K562 (cell line): ENCODE results near the gene ADAT2. TPM values are rescaled to one million over a fixed set of nuclear protein-coding genes. Genes with fewer than 3 reads are reported as not detected.

Experiments used
- ATF2 ChIP-seq: sonication (generic); formaldehyde crosslinking; IDR thresholded peaks from 2 replicates; pipeline ENCODE4 v1.8.1; 2022; ENCODE audit warnings: missing genetic modification reagents
- MGA ChIP-seq: fragments of 450-650 bp; IDR thresholded peaks from 2 replicates; pipeline ENCODE4 v1.6.1; 2016; ENCODE audit warnings: mild to moderate bottlenecking, moderate library complexity
- NFIC ChIP-seq: fragments of 450-650 bp; IDR thresholded peaks from 2 replicates; pipeline ENCODE4 v1.6.1; 2017; ENCODE audit warnings: mild to moderate bottlenecking, inconsistent platforms
- USF2 ChIP-seq: sonication (generic); formaldehyde crosslinking; IDR thresholded peaks from 2 replicates; pipeline ENCODE4 v1.5.0; 2020; ENCODE audit warnings: missing genetic modification reagents
- ZBTB11 ChIP-seq, 3 experiments: fragments of 200-800 bp in 1 of 3; fragments of 250-450 bp in 1 of 3; fragments of 450-650 bp in 1 of 3; sonication (Bioruptor Pico) in 1 of 3; sonication (Bioruptor generic) in 1 of 3; formaldehyde crosslinking in 1 of 3; IDR thresholded peaks; 2 replicates each; pipeline versions ENCODE4 v1.6.1 to v1.8.0; 2016 to 2022; ENCODE audit warnings: mild to moderate bottlenecking in 2 of 3, missing genetic modification characterization in 2 of 3, missing compliant biosample characterization in 1 of 3, moderate library complexity in 1 of 3
- polyA plus RNA-seq, 8 experiments: library from polyadenylated mRNA; depleted of rRNA in 4 of 8; stranded (reverse) in 5 of 8; unstranded in 3 of 8; fragments of >200 nt; fragmentation: Nextera tagmentation in 2 of 8; fragmentation: Illumina TruSeq in 1 of 8; extraction: Ambion mirVana in 2 of 8; extraction: Trizol in 1 of 8; gene quantifications; 2 replicates each; pipeline versions ENCODE4 v1.2.1 to v1.2.3, GENCODE V29; 2011 to 2014; ENCODE audit warnings: inconsistent platforms in 1 of 8, missing spikeins in 1 of 8
- total RNA-seq, 7 experiments: library from RNA; depleted of rRNA in 6 of 7; stranded (reverse); fragments of >200 nt in 6 of 7; fragmentation: Illumina TruSeq in 2 of 7; extraction: Trizol in 2 of 7; gene quantifications; 2 replicates each; pipeline versions ENCODE4 v1.2.1 to v1.2.3, GENCODE V29; 2011 to 2021; ENCODE audit warnings: low replicate concordance in 1 of 7

The ADAT2 gene
- total and polyA plus RNA-seq, 9 of the 15 experiments (the other 6 are each of a cell fraction or from before 2014, with no cell fraction given) = 13.0 to 62.5 (median 31.7) TPM

- TF ChIP-seq ZBTB11 (CRISPR knock-in tag; IDR thresholded peaks at IDR 0.05) (0 out of 6 replicates have a peak, but pooled peaks of 1 of the 3 experiments have one; percentile 94), NFIC (peak; percentile 65), USF2 (CRISPR knock-in tag) (peak; percentile 48), MGA (peak; percentile 69), ATF2 (CRISPR knock-in tag) (no peak)
These were observed 612 bp downstream of the ADAT2 start (continued) for GRCh38 chr6:143449714-143450452.
